HepG2 (cell line): Measurements from ENCODE around the gene NFKBIZ. TPM values are rescaled to one million over a fixed set of nuclear protein-coding genes. Genes with fewer than 3 reads are reported as not detected.

Source experiments
- HNF4A ChIP-seq: sonication (generic); formaldehyde crosslinking; IDR thresholded peaks from 2 replicates; pipeline ENCODE4 v1.4.0; 2020; ENCODE audit warnings: missing genetic modification reagents
- HNRNPUL1 ChIP-seq: fragments of 200-400 bp; formaldehyde crosslinking; IDR thresholded peaks from 2 replicates; pipeline ENCODE4 v1.6.1; 2017; ENCODE audit warnings: low read depth, mild to moderate bottlenecking, low read length, moderate library complexity
- KAT8 ChIP-seq: IDR thresholded peaks from 2 replicates; pipeline ENCODE4 v1.6.1; 2016; ENCODE audit warnings: missing genetic modification reagents, missing compliant biosample characterization
- KLF16 ChIP-seq, 2 experiments: sonication (generic) in 1 of 2; formaldehyde crosslinking in 1 of 2; IDR thresholded peaks; 2 replicates each; pipeline versions ENCODE4 v1.6.1 to v1.8.0; 2016 to 2023; ENCODE audit warnings: missing genetic modification reagents in 2 of 2, missing compliant biosample characterization in 1 of 2
- NR2F2 ChIP-seq: IDR thresholded peaks from 2 replicates; pipeline ENCODE4 v1.6.1; 2012; ENCODE audit warnings: low read depth, inconsistent platforms, borderline replicate concordance
- POGK ChIP-seq: sonication (generic); formaldehyde crosslinking; conservative IDR thresholded peaks from 2 replicates; pipeline ENCODE4 v1.8.0; 2022; ENCODE audit warnings: mild to moderate bottlenecking, moderate library complexity, missing genetic modification reagents
- PPARG ChIP-seq: conservative IDR thresholded peaks from 2 replicates; pipeline ENCODE4 v1.6.1; 2016; ENCODE audit warnings: missing biosample characterization, missing genetic modification reagents
- RERE ChIP-seq: IDR thresholded peaks from 2 replicates; pipeline ENCODE4 v1.6.1; 2016; ENCODE audit warnings: low read depth, missing genetic modification reagents, missing compliant biosample characterization
- SALL2 ChIP-seq: sonication (generic); formaldehyde crosslinking; IDR thresholded peaks from 2 replicates; pipeline ENCODE4 v1.8.1; 2023; ENCODE audit warnings: mild to moderate bottlenecking, missing genetic modification reagents, inconsistent platforms
- SIX1 ChIP-seq: sonication (generic); formaldehyde crosslinking; IDR thresholded peaks from 2 replicates; pipeline ENCODE4 v1.4.0; 2020; ENCODE audit warnings: missing genetic modification reagents, borderline replicate concordance
- ZGPAT ChIP-seq: IDR thresholded peaks from 2 replicates; pipeline ENCODE4 v1.6.1; 2016; ENCODE audit warnings: mild to moderate bottlenecking
- ZNF530 ChIP-seq: sonication (generic); formaldehyde crosslinking; IDR thresholded peaks from 2 replicates; pipeline ENCODE4 v1.5.0; 2020; ENCODE audit warnings: low read depth, mild to moderate bottlenecking, missing genetic modification reagents
- ZNF800 ChIP-seq: sonication (generic); formaldehyde crosslinking; IDR thresholded peaks from 2 replicates; pipeline ENCODE4 v1.4.0; 2020; ENCODE audit warnings: missing genetic modification reagents
- polyA plus RNA-seq, 8 experiments: library from polyadenylated mRNA; depleted of rRNA in 3 of 8; stranded (reverse) in 7 of 8; unstranded in 1 of 8; fragments of >200 nt; fragmentation: Illumina TruSeq in 4 of 8; extraction: Trizol in 4 of 8; gene quantifications; 2 replicates each; pipeline versions ENCODE4 v1.2.1 to v1.2.3, GENCODE V29; 2011 to 2016; ENCODE audit warnings: low read depth in 4 of 8, missing spikeins in 1 of 8, mixed read lengths in 1 of 8; ENCODE audit not compliant: insufficient read depth in 1 of 8
- total RNA-seq, 5 experiments: library from RNA; depleted of rRNA; stranded (reverse); fragments of >200 nt; fragmentation: Illumina TruSeq; extraction: Trizol; gene quantifications; 2 replicates each; pipeline ENCODE4 v1.2.3, GENCODE V29; 2016; ENCODE audit warnings: low read depth in 1 of 5

Gene NFKBIZ
- total and polyA plus RNA-seq, 2 of the 13 experiments (the other 11 are each of a cell fraction or from before 2014, with no cell fraction given): 25.9 to 60.6 TPM

GRCh38 chr3:101854608-101855304, 5.4 kb downstream of the NFKBIZ start (continued):
- TF ChIP-seq POGK (CRISPR knock-in tag): 0 out of 2 replicates have a peak, but pooled peaks have one; percentile 30
- TF ChIP-seq ZGPAT (CRISPR knock-in tag): peak; percentile 66; the same call in 1 of the 2 replicates
- TF ChIP-seq SIX1 (CRISPR knock-in tag): peak; percentile 30; the same call in 1 of the 2 replicates
- TF ChIP-seq RERE (CRISPR knock-in tag): peak; percentile 83; the same call in 1 of the 2 replicates
- TF ChIP-seq HNRNPUL1: no peak
- TF ChIP-seq KLF16 (CRISPR knock-in tag; IDR thresholded peaks at IDR 0.05): peak in 1 of 2 experiments; percentile 46; a peak in 1 of 4 replicates
- TF ChIP-seq NR2F2: peak; percentile 33; the same call in 1 of the 2 replicates
- TF ChIP-seq ZNF530 (CRISPR knock-in tag): no peak
- TF ChIP-seq ZNF800 (CRISPR knock-in tag): no peak
- peak; percentile 43; the same call in 1 of the 2 replicates for TF ChIP-seq KAT8 (CRISPR knock-in tag)
- 0 out of 2 replicates have a peak, but pooled peaks have one; percentile 29 for TF ChIP-seq PPARG
- TF ChIP-seq HNF4A (CRISPR knock-in tag): peak; percentile 37
- no peak for TF ChIP-seq SALL2 (CRISPR knock-in tag)
